GM19328 (cell line): Measurements from ENCODE around the gene LEFTY1.
"Not testable (repeated sequence)": the region's sequence is repeated elsewhere in the genome, so short reads cannot be mapped to it uniquely, and the experiment has no call there.

Source experiments
- ATAC-seq: cut with Tn5 transposase; IDR thresholded peaks from one replicate; pipeline ENCODE4 v1.9.1; 2021; ENCODE audit warnings: mild to moderate bottlenecking, moderate library complexity; ENCODE audit not compliant: unreplicated experiment

LEFTY1 gene

GRCh38 chr1:225888289-225888897 is 553 bp downstream of the LEFTY1 start:
- no peak for ATAC-seq

DNA sequence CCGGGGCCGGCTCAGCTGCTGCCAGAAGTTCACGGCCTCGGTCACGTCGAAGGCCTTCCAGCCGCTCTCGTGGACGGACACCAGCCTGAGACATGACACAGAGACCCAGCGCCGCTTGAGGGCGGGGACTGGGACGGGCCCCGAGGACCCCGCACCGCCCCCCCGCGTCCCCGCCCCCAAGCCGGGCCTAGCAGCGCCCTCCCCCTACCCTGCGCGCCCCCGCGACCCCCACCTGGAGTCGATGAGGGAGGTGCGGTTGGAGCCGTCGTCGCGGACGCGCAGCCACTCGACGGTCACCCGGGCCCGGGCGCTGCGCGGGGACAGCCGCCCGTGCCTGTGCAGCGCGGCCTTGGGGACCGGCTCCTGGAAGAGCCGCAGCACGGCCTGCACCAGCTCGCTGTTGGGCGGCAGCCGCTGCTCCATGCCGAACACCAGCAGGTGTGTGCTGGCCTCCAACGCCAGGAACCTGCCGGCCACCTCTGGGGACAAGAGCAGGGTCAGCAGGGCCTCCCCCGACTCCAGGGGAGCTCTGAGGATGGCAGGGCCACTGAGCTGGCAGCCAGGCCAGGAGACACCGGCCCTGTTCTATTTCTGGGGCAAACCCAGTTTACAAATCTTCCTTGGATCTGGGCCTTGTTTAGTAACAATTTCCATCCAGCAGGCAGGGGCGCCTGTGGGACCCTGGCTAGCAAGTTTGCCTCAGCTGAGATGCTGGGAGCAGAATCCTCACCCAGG is 1.2 kb downstream of the LEFTY1 start:
- ATAC-seq: not testable (repeated sequence)

DNA sequence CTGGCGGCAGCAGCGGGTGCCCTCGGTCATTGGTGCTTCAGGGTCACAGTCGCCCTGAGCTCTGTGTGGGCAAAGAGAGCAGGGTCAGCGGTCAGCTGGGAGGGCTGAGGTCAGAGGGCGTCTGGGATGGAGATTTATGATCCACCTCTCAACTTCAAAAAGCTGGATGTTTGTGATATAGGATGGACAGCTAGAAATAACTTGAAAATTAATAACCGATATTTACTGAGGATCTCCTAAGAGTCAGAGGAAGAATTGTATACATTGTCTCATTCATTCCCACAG is 2.0 kb downstream of the LEFTY1 start:
- ATAC-seq: no peak

DNA sequence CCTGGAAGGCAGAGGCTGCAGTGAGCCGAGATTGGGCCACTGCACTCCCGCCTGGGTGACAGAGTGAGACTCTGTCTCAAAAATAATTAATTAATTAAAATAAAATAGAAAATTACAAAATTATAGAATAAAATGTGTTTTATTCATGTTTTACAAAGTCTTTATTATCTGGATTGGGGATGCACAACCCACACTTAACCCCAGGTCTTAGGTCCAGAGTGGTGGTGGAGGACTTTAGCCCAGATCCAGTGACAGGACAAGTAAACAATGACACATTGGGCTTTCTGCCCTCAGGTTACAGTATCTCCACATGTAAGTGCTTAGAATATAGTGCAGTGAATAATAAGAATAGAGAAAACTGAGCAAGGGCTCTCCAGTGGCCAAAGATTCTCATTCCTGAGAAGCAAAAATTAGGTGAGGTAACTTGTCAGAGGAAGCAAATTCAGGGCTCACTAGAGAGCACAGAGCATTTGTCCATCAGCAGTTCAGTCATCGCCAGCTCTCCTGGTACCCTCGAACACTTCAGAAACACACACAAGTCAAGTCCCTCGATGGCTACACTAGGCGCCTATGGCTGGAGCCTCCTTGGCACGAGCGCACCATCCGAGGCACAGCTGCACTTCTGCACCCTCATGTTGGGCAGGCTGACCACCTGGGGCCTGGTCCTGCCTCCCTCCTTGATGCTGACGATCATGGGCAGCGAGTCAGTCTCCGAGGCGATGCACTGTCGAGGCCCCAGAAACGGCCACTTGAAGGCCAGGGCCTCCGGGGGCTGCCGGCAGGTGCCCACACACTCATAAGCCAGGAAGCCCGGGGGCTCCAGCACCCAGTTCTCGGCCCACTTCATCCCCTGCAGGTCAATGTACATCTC is 2.6 kb downstream of the LEFTY1 start:
- no peak for ATAC-seq

DNA sequence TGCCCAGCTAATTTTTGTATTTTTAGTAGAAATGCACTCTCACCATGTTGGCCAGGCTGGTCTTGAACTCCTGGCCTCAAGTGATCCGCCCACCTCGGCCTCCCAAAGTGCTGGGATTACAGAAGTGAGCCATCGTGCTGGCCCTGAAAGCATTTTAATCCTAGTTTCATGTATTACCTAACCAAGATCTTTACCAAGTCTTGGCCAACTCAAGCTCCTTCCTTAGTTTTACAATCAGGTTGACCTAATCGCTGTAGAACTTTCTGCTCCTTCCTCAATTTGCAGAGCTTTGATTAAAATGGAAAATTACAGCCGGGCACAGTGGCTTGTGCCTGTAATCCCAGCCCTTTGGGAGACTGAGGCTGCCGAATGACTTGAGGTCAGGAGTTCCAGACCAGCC is 3.6 kb downstream of the LEFTY1 start:
- no peak for ATAC-seq

- ATAC-seq: no peak
Measured at GRCh38 chr1:225883616-225884265, 5.2 kb downstream of the LEFTY1 start.

GRCh38 chr1:225882694-225883615 is 6.0 kb downstream of the LEFTY1 start:
- peak; percentile 16 for ATAC-seq

GRCh38 chr1:225881959-225882693 is 6.8 kb downstream of the LEFTY1 start, which contains the start of gene TMEM63A:
TMEM63A (minus strand) TSS chr1:225882380; CDS start chr1:225877580, 4,800 bp downstream.
- ATAC-seq: peak; percentile 71

GRCh38 chr1:225881081-225881958 is 7.6 kb downstream of the LEFTY1 start:
- no peak for ATAC-seq

DNA sequence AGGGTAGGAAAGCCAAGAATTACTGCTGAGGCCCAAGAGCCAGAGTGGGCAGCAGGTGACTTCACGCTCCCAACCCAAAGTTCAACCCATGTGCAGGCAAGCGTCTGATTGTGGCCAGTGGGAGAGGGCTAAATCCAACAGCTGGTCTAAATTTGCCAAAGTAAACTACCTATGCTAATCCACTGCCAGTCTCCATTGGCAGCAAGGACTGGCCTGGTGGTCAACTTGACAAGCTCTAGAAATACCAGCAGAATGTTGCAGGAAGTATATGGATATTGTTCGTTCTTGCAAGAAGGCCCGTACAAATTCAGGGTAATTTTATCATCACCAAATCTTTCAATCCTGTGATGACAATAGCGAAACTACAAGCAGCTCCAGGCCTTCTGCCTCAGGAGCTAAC is 8.3 kb downstream of the LEFTY1 start:
- ATAC-seq: no peak

- ATAC-seq: no peak
Measured at GRCh38 chr1:225880222-225880588, 8.7 kb downstream of the LEFTY1 start.

- ATAC-seq: no peak
Measured at GRCh38 chr1:225879521-225880221, 9.3 kb downstream of the LEFTY1 start.

DNA sequence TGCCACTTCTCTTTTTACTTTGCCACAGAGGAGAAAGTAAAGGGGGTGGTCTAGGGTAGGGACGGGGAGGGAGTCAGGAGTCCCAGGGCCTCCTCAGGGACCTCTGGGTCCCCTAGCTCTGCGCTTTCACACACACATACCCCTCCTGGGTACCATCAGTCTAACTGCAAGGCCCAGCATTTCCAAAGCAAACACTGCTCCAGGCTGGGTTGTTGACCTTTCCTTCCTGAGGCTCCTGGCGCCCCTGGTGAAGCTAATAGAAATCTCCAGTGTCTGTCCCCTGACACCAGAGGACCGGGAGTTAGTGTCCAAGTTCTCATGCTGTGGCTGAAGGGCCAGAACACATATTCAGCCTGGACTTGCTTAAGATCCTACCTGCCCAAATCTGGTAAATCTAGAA is 10.7 kb downstream of the LEFTY1 start:
- ATAC-seq: no peak

DNA sequence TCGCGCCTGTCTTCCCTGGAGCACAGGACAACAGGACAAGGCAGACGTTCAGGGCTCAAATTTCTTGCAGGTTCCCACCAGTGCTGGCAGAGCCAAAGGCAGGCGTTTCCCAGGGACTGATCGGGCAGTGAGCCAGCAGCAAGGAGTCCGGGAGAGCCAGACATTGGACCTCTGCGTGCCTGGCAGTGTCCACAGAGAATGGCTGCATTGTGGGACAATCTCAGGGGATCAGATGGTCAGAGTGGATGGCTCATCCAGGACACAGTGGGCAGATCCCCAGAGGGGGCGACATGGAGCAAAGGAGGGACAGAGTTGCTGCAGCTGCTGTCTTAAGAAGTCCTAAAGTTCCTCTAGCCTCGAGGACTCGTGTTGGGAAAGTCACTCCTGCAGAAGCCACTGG is 11.4 kb downstream of the LEFTY1 start:
- no peak for ATAC-seq

DNA sequence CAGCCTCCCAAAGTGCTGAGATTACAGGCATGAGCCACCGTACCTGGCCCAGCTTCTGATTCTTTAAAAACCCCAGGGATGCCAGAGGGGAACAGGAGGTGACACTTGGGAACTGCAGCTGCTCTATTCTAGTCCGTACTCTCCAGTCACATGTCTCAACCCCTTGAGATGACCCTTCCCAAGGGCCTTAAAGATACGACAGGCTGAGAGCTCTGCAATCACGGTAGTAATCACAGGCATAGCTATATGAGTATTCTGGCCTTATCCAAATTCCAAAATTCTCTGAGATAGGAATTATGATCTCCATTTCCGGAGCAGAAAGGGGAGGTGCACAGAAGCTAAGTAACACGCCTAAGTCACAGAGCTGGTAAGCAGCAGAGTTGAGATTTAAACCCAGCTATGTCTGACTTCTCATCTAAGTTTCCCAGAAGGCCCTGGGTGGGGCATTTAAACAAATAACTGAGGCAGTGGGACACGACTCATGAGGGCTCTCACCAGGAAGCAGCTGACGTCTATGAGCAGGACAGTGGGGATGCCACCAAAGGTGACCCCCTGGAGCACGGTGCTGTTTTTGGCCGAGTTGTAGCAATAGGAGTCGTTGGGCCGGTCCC is 11.9 kb downstream of the LEFTY1 start:
- ATAC-seq: no peak

DNA sequence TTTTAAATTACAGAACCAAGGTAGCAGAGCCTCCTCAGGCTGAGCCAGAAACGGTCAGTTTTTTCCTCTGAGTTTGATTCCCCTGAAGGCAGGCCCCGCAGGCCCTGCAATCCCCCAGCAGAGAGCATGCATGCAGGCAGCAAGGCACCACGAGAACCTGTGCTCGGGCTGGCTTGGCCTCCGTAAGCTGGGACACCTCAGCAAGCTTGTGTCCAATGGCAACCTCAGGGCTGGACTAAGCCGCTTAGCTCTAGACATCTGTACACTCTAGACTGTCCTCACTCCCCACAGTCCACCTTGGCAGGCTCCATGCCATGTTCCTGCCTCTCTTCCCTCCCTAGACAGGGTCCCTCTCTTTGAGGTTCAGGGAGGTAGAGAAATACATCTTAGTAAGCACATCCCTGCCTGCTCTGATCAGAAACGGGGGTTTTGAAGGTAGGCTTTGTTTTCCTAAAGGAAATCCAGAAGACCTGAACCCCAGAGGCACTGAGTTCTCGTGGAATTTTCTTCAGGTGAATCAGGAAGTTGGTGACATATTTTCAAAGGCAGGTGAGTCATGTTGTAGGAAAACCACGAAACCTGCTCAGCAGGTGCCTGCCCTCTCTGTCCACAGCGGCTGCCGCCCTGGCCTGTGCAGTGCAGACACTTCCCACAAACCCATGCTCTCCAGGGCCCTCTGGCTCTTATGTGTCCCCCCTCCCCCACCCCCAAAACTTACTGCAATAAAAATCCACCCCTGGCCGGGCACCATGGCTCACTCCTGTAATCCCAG is 13.7 kb downstream of the LEFTY1 start:
- no peak for ATAC-seq

- no peak for ATAC-seq
Measured at GRCh38 chr1:225874431-225874830, 14.5 kb downstream of the LEFTY1 start.
